ENCODE measurements around the gene TSKU. TPM values are rescaled to one million over a fixed set of nuclear protein-coding genes. Genes with fewer than 3 reads are reported as not detected.

The TSKU gene
- total RNA-seq, 8 experiments from 2014 or later: 12.1 to 95.3 (median 23.0) TPM

GRCh38 chr11:76767659-76768058, 15.5 kb upstream of the TSKU start:
- Histone ChIP-seq H3K4me3 (no peak overlapping the region), H3K4me1 (replicated peaks in 1 of 2) (peaks cover 0 to 16% of the 10 kb centered on the region in 2 donors), H3K27ac (no peak overlapping the region)
- 40 to 91% (median 85%) methylated on average over 1 to 5 of the region's 5 CpGs; no CpG with 5 or more reads in 4 of the 10 experiments for WGBS, 10 experiments
- in situ Hi-C loops (cut with MboI; ENCODE audit: low pct_unique_long_range_greater_than_20kb in 2 of 9, low sequenced_read_pairs in 9 of 9, unreplicated experiment in 9 of 9): no loop called here
- ATAC-seq (replicated peaks in 6 of 8): peak in 3 of 8 experiments; percentile 5 to 12 (median 6)

- in situ Hi-C loops (cut with MboI; ENCODE audit: low pct_unique_long_range_greater_than_20kb in 2 of 9, low sequenced_read_pairs in 9 of 9, unreplicated experiment in 9 of 9): no loop called here
- peaks cover 0 to 16% of the 10 kb centered on the region in 2 donors for H3K4me1 ChIP-seq (replicated peaks in 1 of 2)
- H3K27ac ChIP-seq: peak overlapping the region in 1 of 2 donors; percentile 1
- H3K4me3 ChIP-seq: no peak overlapping the region
- peak; percentile 31 to 79 (median 72) for ATAC-seq (replicated peaks in 6 of 8)
- WGBS, 10 experiments: 0 to 20% (median 0%) methylated on average over 1 of the region's 7 CpGs; no CpG with 5 or more reads in 6 of the 10 experiments
These were observed 14.9 kb upstream of the TSKU start for GRCh38 chr11:76768088-76768908.

- ATAC-seq (replicated peaks in 6 of 8): peak in 2 of 8 experiments; percentile 3 to 13
- in situ Hi-C loops (cut with MboI; ENCODE audit: low pct_unique_long_range_greater_than_20kb in 2 of 9, low sequenced_read_pairs in 9 of 9, unreplicated experiment in 9 of 9): no loop called here
- H3K4me1 ChIP-seq (replicated peaks in 1 of 2): peaks cover 0 to 16% of the 10 kb centered on the region in 2 donors
- no peak overlapping the region for H3K27ac ChIP-seq
- WGBS, 10 experiments: 52 to 93% (median 68%) methylated on average over 1 to 7 of the region's 10 CpGs; no CpG with 5 or more reads in 3 of the 10 experiments
- H3K4me3 ChIP-seq: no peak overlapping the region
These were observed 14.1 kb upstream of the TSKU start for GRCh38 chr11:76768909-76769560.

- 83 to 96% (median 94%) methylated on average over 1 to 4 of the region's 13 CpGs; no CpG with 5 or more reads in 5 of the 10 experiments for WGBS, 10 experiments
- H3K27ac ChIP-seq: no peak overlapping the region
- ATAC-seq (replicated peaks in 6 of 8): peak in 1 of 8 experiments; percentile 21
- peaks cover 0 to 16% of the 10 kb centered on the region in 2 donors for H3K4me1 ChIP-seq (replicated peaks in 1 of 2)
- H3K4me3 ChIP-seq: no peak overlapping the region
- in situ Hi-C loops (cut with MboI; ENCODE audit: low pct_unique_long_range_greater_than_20kb in 2 of 9, low sequenced_read_pairs in 9 of 9, unreplicated experiment in 9 of 9): no loop called here
These were observed 13.2 kb upstream of the TSKU start for GRCh38 chr11:76769645-76770586.

GRCh38 chr11:76770642-76771445, 12.3 kb upstream of the TSKU start:
- peak in 3 of 8 experiments; percentile 28 to 66 (median 40) for ATAC-seq (replicated peaks in 6 of 8)
- 0 to 100% (median 66%) methylated on average over 1 to 5 of the region's 6 CpGs; no CpG with 5 or more reads in 4 of the 10 experiments for WGBS, 10 experiments
- in situ Hi-C loops (cut with MboI; ENCODE audit: low pct_unique_long_range_greater_than_20kb in 2 of 9, low sequenced_read_pairs in 9 of 9, unreplicated experiment in 9 of 9): no loop called here
- Histone ChIP-seq H3K27ac (no peak overlapping the region), H3K4me3 (no peak overlapping the region), H3K4me1 (replicated peaks in 1 of 2) (peaks cover 0 to 16% of the 10 kb centered on the region in 2 donors)

GRCh38 chr11:76771446-76772099, 11.6 kb upstream of the TSKU start:
- WGBS, 10 experiments: 0 to 83% (median 65%) methylated on average over 1 to 6 of the region's 8 CpGs; no CpG with 5 or more reads in 3 of the 10 experiments
- ATAC-seq (replicated peaks in 6 of 8): no peak
- Histone ChIP-seq H3K4me3 (no peak overlapping the region), H3K4me1 (replicated peaks in 1 of 2) (peaks cover 0 to 16% of the 10 kb centered on the region in 2 donors), H3K27ac (no peak overlapping the region)
- in situ Hi-C loops (cut with MboI; ENCODE audit: low pct_unique_long_range_greater_than_20kb in 2 of 9, low sequenced_read_pairs in 9 of 9, unreplicated experiment in 9 of 9): no loop called here

- ATAC-seq (replicated peaks in 6 of 8): no peak
- Histone ChIP-seq H3K4me3 (no peak overlapping the region), H3K27ac (no peak overlapping the region), H3K4me1 (replicated peaks in 1 of 2) (peaks cover 4 to 16% of the 10 kb centered on the region in 2 donors)
- in situ Hi-C loops (cut with MboI; ENCODE audit: low pct_unique_long_range_greater_than_20kb in 2 of 9, low sequenced_read_pairs in 9 of 9, unreplicated experiment in 9 of 9): no loop called here
- WGBS, 10 experiments: 63 to 100% (median 79%) methylated on average over 1 to 6 of the region's 7 CpGs
These were observed 10.9 kb upstream of the TSKU start for GRCh38 chr11:76772100-76772782.

- H3K27ac ChIP-seq: no peak overlapping the region
- WGBS, 10 experiments: 49 to 83% (median 76%) methylated on average over 1 to 5 of the region's 5 CpGs; no CpG with 5 or more reads in 3 of the 10 experiments
- no peak for ATAC-seq (replicated peaks in 6 of 8)
- H3K4me3 ChIP-seq: no peak overlapping the region
- H3K4me1 ChIP-seq (replicated peaks in 1 of 2): peaks cover 9 to 18% of the 10 kb centered on the region in 2 donors
- in situ Hi-C loops (cut with MboI; ENCODE audit: low pct_unique_long_range_greater_than_20kb in 2 of 9, low sequenced_read_pairs in 9 of 9, unreplicated experiment in 9 of 9): no loop called here
These were observed 10.4 kb upstream of the TSKU start for GRCh38 chr11:76772783-76773106.

- Histone ChIP-seq H3K27ac (no peak overlapping the region), H3K4me1 (replicated peaks in 1 of 2) (peaks cover 14 to 15% of the 10 kb centered on the region in 2 donors), H3K4me3 (no peak overlapping the region)
- in situ Hi-C loops (cut with MboI; ENCODE audit: low pct_unique_long_range_greater_than_20kb in 2 of 9, low sequenced_read_pairs in 9 of 9, unreplicated experiment in 9 of 9): no loop called here
- ATAC-seq (replicated peaks in 6 of 8): no peak
- WGBS, 10 experiments: 50 to 100% (median 92%) methylated on average over 1 to 2 of the region's 2 CpGs; no CpG with 5 or more reads in 6 of the 10 experiments
These were observed 9.2 kb upstream of the TSKU start for GRCh38 chr11:76773921-76774361.

GRCh38 chr11:76776472-76776871, 6.7 kb upstream of the TSKU start:
- H3K4me3 ChIP-seq: no peak overlapping the region
- 73 to 100% (median 95%) methylated on average over 2 to 3 of the region's 3 CpGs for WGBS, 10 experiments
- H3K4me1 ChIP-seq (replicated peaks in 1 of 2): peaks cover 24 to 25% of the 10 kb centered on the region in 2 donors
- H3K27ac ChIP-seq: no peak overlapping the region
- no peak for ATAC-seq (replicated peaks in 6 of 8)
- in situ Hi-C loops (cut with MboI; ENCODE audit: low pct_unique_long_range_greater_than_20kb in 2 of 9, low sequenced_read_pairs in 9 of 9, unreplicated experiment in 9 of 9): no loop called here

- in situ Hi-C loops (cut with MboI; ENCODE audit: low pct_unique_long_range_greater_than_20kb in 2 of 9, low sequenced_read_pairs in 9 of 9, unreplicated experiment in 9 of 9): no loop called here
- no peak for ATAC-seq (replicated peaks in 6 of 8)
- Histone ChIP-seq H3K4me3 (no peak overlapping the region), H3K27ac (peak overlapping the region; percentile 68 to 84), H3K4me1 (replicated peaks in 1 of 2) (peaks cover 31 to 33% of the 10 kb centered on the region in 2 donors)
These were observed 5.9 kb upstream of the TSKU start for GRCh38 chr11:76777305-76777704.
